Daoy (cell line): ENCODE data around the gene AQP7. TPM values are rescaled to one million over a fixed set of nuclear protein-coding genes. Genes with fewer than 3 reads are reported as not detected.
"Not testable (repeated sequence)": the region's sequence is repeated elsewhere in the genome, so short reads cannot be mapped to it uniquely, and the experiment has no call there.

Experiments used
- DNase-seq: peaks from one replicate; pipeline ENCODE4 v3.0.0-alpha.2; 2015; ENCODE audit warnings: low read depth
- total RNA-seq: library from RNA; depleted of rRNA; stranded (reverse); fragments of >200 nt; shearing (Covaris generic); gene quantifications from 2 replicates; pipeline ENCODE4 v1.2.3, GENCODE V29; 2014; rRNA removed

The AQP7 gene
- total RNA-seq, 1 experiment from 2014 or later = not detected

DNA sequence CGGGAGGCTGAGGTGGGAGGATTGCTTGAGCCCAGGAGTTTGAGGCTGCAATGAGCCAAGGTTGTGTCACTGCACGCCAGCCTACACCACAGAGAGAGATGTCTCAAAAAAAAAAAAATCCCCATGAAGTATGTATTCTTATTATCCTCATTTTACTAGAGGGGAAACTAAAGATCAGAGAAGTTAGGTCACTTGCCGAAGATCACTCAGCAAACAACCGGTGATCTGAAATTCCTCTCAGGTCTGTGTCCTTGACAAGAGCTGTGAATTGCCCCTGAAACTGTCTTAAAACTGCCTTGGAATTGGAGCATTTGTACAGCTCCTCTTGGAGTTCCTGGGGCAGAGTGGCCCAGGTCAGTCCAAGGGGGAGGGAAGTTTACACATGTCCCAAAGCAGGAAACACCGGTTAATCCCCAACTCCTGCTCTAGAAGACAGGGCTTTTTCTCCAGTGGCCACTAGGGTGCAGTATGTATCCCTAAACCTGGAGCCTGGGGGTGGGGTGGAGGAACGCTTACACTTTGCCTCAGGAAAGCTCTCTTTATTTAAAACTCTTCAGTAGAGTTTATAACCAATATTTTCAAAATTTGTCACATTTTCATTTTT lies 27.6 kb downstream of the AQP7 start:
- peak; percentile 72 for DNase-seq

GRCh38 chr9:33374190-33374589 lies 28.2 kb downstream of the AQP7 start:
- DNase-seq = no peak

DNA sequence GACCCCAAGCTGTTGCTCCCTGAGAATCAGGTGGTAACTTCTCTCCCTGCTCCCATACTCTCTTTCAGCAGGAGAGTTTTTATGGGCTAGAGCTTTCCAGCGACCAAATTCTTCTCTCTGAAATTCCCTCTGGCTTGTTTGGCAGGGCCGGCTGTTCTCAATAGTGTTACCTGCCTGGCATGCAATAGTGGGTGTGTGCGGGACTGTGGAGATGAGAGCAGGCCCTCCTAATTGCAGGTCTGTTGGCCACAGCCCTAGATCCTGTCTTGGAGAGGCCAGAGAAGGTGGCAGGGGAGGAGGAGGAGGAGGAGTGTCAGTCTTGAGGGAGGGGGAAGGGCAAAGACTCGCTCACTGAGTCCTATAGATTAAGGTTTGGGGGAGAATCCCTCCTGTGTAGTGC lies 29.5 kb downstream of the AQP7 start:
- DNase-seq = no peak

DNA sequence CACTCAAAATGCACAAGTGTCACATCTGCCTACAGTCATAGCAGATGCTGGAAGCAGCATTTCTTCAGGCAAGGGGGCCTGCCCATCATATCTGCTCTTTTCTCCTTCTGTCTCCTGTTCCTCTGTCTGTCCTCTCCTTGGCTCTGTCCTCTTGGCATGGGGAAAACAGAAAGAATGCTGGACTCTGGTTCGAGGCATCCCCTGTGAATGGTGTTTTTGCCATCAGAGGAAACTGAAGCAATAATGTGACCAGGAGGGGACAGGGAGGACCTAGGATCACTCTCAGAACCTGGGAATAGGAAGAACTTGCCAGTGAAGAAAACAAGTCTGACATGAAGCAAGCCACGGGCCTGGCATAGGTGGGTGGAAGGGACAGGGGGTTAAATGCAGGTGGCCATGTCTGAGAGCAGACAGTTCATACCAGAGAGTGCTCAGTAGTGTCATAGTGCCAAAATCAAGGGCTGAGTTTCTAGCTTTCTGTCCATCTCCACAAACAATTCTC lies 35.3 kb downstream of the AQP7 start:
- no peak for DNase-seq

- DNase-seq = not testable (repeated sequence)
Observed at GRCh38 chr9:33364814-33365213, 37.6 kb downstream of the AQP7 start.

DNA sequence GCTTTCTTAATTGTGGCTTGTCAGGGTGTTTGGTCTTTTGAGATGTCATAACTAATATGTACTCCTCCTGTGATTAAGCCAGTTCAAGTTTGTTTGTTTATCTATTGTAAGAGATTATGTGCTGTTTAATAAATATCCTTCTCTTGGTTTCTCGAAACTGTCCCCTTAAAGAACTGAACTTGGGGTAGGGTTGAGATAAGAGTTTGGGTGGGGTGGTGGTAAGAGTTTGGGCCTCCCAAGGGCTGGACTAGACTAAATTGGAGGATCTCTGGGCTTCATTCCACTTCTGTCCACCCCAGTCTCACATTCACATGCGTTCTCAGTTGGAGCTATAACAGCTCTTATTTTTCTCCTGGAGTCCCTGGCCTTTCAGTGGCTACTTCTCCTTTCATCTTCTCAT lies 38.2 kb downstream of the AQP7 start:
- no peak for DNase-seq

DNA sequence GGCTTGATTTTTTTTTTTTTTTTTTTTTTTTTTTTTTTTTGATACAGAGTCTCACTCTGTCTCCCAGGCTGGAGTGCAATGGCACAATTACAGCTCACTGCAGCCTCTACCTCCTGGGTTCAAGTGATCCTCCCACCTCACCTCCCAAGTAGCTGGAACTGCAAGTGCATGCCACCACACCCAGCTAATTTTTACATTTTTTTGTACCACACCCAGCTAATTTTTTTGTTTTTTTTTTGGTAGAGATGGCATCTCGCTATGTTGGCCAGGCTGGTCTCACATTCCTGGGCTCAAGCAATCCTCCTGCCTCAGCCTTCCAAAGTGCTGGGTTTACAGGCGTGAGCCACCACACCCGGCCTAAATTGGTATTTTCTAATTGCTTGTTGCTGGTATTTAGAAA lies 43.7 kb downstream of the AQP7 start:
- not testable (repeated sequence) for DNase-seq

- no peak for DNase-seq
Observed at GRCh38 chr9:33355933-33356332, 46.4 kb downstream of the AQP7 start.

DNA sequence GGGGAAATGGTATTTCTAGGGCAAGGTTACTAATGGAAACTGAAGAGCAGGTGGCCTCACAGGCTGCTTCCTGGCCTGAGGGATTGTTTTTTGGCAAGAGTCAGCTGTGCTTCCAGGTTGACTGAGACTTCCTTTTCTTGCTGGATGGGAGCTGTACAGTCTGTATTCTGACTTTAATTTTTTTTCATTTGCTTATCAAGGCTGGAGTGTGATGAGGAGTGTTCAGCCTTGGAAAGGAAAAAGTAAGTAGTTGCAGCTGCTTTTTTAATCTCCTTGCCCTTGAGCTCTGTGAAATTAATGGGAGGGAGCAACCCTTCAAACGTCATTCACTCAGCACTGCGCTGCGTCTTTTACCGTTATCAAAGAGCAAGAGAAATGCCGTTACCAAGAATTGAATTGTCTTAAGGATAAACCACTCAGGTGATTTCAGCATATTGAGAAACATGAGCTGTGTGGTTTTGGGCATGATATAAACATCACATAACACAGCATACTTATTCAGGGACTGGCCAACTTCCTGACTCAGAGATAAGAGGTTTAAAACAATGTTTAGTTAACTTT lies 47.6 kb downstream of the AQP7 start:
- DNase-seq = peak; percentile 63

DNA sequence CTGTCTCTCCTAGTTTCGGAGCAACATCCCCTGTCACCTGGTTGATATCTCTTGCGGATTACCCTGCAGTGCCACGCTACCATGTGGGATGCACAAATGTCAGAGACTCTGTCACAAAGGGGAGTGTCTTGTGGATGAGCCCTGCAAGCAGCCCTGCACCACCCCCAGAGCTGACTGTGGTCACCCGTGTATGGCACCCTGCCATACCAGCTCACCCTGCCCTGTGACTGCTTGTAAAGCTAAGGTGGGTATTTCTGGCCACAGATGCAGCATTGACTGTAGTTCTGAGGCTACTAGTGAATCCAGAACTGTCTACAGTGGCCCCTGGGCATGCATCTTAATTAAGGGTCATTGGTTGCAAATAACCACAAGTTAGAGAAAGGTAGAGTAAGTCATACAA lies 50.8 kb downstream of the AQP7 start:
- no peak for DNase-seq

- DNase-seq = peak; percentile 49
Observed at GRCh38 chr9:33350310-33350709, 52.1 kb downstream of the AQP7 start.

GRCh38 chr9:33349743-33350142 lies 52.6 kb downstream of the AQP7 start:
- no peak for DNase-seq

DNA sequence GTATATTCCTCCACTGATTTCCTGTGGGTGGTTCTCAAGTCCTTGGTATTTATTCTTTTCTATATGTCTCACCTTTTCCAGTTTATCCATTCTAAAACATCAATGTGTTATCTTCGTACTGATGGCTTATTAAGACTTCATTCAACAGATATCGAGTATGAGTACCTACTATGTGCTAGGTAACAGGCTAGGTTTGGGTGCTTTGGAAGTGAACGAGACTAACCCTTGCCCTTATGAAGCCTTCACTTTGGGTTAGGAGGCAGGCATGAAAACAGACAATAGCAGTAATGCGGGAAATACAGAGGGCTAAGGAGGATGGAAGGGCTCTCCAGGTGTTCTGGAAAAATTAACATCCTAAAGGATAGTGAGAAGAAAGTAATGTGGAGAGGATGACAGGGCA lies 53.4 kb downstream of the AQP7 start:
- DNase-seq = no peak

GRCh38 chr9:33346564-33346963 lies 55.8 kb downstream of the AQP7 start:
- DNase-seq = no peak

GRCh38 chr9:33344145-33344544 lies 58.2 kb downstream of the AQP7 start:
- DNase-seq = no peak

- DNase-seq = no peak
Observed at GRCh38 chr9:33341182-33341581, 61.2 kb downstream of the AQP7 start.

DNA sequence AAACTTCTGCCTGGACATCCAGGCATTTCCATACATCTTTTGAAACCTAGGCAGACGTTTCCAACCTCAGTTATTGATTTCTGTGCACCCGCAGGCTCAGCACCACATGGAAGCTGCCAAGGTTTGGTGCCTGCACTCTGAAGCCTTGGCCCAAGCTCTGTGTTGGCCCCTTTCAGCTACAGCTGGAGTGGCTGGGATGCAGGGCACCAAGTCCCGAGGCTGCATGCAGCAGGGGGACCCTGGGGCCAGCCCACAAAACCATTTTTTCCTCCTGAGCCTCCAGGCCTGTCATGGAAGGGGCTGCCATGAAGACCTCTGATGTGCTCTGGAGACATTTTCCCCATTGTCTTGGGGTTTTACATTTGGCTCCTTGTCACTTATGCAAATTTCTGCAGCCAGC lies 62.2 kb downstream of the AQP7 start:
- DNase-seq = no peak

Other genes with a start within 250 kb of the AQP7 start
- gene B4GALT1, start 235.2 kb downstream of the AQP7 start, total RNA-seq = 19.1 and 19.2 TPM in 2 replicates
- gene SPINK4, start 162.4 kb downstream of the AQP7 start, total RNA-seq = not detected in 2 replicates
- 85.7 and 139 TPM in 2 replicates for gene BAG1, start 137.9 kb downstream of the AQP7 start, total RNA-seq
- 169 and 250 TPM in 2 replicates for gene CHMP5, start 137.5 kb downstream of the AQP7 start, total RNA-seq
- 20.3 and 29.1 TPM in 2 replicates for gene NFX1, start 112.1 kb downstream of the AQP7 start, total RNA-seq
- gene AQP3, start 45.0 kb upstream of the AQP7 start, total RNA-seq = 1.9 and 3.5 TPM in 2 replicates
- gene NOL6, start 71.4 kb upstream of the AQP7 start, total RNA-seq = 69.0 and 74.6 TPM in 2 replicates
- gene ANKRD18B, start 121.7 kb upstream of the AQP7 start, total RNA-seq = 4.2 and 16.5 TPM in 2 replicates